H1 (cell line): Measurements from ENCODE around the gene DAB2IP. TPM values are rescaled to one million over a fixed set of nuclear protein-coding genes. Genes with fewer than 3 reads are reported as not detected.

Experiments
- BACH1 ChIP-seq: IDR thresholded peaks from 2 replicates; pipeline ENCODE4 v1.6.1; 2012; ENCODE audit warnings: low read length, improper control_type of control experiment
- EGR1 ChIP-seq: IDR thresholded peaks from 2 replicates; pipeline ENCODE4 v1.6.1; 2011; ENCODE audit warnings: low read depth, low read length, borderline replicate concordance
- TAF1 ChIP-seq: IDR thresholded peaks from 2 replicates; pipeline ENCODE4 v1.6.1; 2011; ENCODE audit warnings: mild to moderate bottlenecking, low read depth, low read length
- TAF7 ChIP-seq: optimal IDR thresholded peaks from 2 replicates; pipeline ENCODE3; 2011; ENCODE audit warnings: low read depth, mild to moderate bottlenecking, inconsistent platforms, low read length, moderate library complexity, borderline replicate concordance
- polyA plus RNA-seq, 7 experiments: library from polyadenylated mRNA; depleted of rRNA in 3 of 7; stranded (reverse) in 5 of 7; unstranded in 2 of 7; fragments of >200 nt in 5 of 7; fragments of 200-250 nt in 2 of 7; gene quantifications; 1 replicate in 5 of 7; 2 replicates in 1 of 7; 4 replicates in 1 of 7; pipeline versions ENCODE4 v1.2.1 to v1.2.3, GENCODE V29; 2011 to 2013; ENCODE audit warnings: missing spikeins in 2 of 7, mixed read lengths in 2 of 7
- total RNA-seq: library from RNA; stranded (reverse); fragmentation: NEBNext Ultra II Directional; extraction: Animal tissue kit (Norgen Biotek cat#: 25700); gene quantifications from 2 replicates; pipeline ENCODE4 v1.2.1, GENCODE V29; 2021

DAB2IP gene
- total and polyA plus RNA-seq, 2 of the 8 experiments (the other 6 are each of a cell fraction or from before 2014, with no cell fraction given), result 19.7 to 39.5 TPM

DNA sequence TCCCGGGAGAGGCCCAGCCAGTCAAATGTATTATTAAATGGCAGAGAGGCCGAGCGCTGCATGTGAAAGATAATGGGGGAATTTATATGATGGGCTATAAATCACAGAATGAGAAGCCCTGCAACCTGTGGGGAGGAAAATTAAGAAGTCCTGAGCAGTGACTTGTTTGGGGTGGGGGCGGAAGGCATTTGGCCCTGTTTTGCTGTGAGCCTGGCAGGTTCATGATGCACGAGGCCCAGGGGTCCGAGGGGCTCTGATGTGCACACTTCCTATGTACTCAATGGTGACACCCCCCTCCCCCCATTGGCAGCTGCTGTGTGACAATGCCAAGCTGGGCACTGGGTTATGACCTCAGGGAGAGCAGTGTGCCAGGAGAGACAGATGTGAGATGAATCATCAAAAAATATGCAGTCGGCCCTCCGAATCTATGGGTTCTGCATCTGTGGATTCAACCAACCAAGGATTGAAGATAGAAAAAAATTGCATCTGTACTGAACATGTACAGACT is 13.7 kb upstream of the DAB2IP start (continued):
- TF ChIP-seq EGR1, result no peak
- no peak for TF ChIP-seq TAF7
- TF ChIP-seq BACH1, result no peak
- TF ChIP-seq TAF1, result no peak
- TF ChIP-seq, all 59 proteins: peak for 0
